HG03097 (cell line): ENCODE measurements around the gene WNK2.
A peak's percentile ranks its signal among the peaks of the same experiment; 100 is the strongest.
"Not testable (repeated sequence)": the region's sequence is repeated elsewhere in the genome, so short reads cannot be mapped to it uniquely, and the experiment has no call there.

Experiments used
- ATAC-seq: cut with Tn5 transposase; IDR thresholded peaks from one replicate; pipeline ENCODE4 v1.9.1; 2021; ENCODE audit not compliant: unreplicated experiment, low FRiP score

Gene WNK2

DNA sequence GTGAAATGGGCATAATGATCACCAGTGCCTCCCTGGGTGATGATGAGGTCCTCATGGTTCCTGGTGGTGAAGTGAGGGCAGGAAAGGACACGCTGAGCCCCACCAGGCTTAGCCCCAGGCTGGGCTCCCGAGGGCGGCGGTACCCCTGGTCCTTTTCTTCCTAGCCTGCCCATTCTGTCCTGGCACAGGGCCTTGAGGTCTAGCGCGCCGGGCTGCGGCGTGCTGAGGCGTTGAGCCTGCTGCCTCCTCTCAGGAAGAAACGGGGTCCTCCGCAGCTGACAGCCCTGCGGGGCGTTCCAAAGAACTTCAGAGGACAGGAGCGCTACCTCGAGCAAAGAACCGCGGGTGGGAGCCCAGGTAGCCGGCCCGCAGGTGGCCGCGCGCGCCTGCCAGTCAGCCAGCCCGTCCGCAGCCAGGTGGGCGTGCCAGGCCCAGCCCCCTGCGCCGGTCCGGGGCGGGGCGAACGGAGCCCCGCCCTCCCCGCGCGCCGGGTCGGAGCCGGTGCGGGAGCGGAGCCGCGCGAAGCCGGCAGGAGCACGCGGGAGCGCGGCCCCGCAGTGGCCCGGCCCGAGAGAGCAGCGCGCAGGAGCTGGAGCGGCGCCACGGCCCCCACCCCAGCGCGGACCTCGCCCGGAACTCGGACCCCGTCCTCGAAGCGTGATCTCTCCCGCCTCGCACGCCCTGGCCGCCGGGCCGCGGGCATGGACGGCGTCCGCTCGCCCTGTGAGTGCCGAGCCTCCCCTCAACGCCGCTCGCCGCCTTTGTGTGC lies at the start of gene WNK2:
WNK2 (plus strand) TSS at position 477 of the 769 bp plus-strand sequence. CDS start 791 bp downstream, outside the sequence.
- ATAC-seq, result no peak

DNA sequence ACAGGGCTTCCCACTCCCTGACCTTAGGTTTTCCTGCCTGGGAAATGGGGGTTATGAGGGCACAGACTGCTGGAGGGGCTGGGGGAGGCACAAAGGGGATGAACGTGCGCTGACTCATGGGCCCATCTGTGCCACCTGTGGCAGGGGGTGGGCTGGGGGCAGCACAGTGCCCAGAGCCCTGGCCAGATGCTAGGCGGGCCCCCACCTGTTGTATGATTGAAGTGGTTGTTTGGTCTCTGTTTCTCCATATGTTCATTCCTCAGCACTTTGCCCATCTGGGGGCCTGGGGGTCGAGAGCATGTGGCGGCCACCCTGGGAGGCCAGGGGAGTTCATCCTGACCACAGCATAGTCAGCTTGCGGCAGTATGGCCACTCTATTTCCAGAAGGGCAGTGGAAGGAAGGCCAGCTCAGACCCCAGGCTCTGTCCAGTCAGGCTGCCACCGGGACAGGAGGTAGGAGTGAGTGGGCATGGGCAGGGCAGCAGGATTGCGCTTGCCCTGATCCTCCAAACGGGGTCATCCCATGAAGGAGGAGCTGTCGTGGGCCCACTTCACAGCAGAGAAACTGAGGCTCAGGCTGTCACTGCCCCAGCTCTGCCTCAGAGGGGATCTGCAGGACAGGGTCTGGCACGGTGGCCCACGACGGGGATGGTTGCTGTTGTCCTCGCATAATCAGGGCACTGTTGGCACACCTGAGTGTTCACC lies 49.0 kb upstream of the WNK2 start:
- ATAC-seq, result no peak

DNA sequence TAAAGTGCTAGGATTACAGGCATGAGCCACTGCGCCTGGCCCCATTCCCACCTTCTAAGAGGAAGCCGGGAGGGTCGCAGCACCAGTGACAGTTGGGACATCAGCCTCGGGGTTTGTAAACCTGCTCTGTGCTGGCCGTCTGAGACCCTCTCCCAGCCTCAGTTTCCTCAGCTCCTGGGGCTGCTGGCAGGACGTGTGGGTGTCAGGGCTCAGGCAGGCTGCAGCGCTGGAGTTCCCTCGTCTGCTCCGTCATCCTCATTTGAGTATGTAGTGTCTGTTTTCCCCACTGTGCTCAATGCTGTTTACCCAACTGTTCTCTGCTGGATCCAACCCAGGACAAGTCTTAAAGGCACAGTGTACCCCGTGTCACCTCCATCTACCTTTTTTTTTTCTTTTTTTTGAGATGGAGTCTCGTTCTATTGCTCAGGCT lies 47.9 kb upstream of the WNK2 start:
- no peak for ATAC-seq

DNA sequence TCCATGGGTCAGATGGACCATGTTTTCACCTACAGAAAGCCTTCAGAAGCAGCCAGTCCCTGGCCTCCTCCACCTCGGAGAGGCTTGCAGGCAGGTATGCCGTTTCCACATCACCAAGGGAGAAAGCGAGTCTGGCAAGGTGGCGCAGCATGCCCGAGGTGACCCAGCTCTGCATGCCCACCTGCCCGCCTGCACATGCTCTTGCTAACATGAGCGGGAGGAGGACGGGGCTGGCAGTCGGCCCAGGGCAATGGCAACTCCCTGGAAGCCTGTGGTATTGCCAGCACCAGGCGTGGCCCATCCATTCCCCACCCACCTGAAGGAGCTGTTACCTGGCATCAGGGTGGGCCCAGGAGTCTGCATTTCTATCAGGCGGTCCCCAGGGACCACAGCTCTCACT lies 46.6 kb upstream of the WNK2 start:
- ATAC-seq, result no peak

DNA sequence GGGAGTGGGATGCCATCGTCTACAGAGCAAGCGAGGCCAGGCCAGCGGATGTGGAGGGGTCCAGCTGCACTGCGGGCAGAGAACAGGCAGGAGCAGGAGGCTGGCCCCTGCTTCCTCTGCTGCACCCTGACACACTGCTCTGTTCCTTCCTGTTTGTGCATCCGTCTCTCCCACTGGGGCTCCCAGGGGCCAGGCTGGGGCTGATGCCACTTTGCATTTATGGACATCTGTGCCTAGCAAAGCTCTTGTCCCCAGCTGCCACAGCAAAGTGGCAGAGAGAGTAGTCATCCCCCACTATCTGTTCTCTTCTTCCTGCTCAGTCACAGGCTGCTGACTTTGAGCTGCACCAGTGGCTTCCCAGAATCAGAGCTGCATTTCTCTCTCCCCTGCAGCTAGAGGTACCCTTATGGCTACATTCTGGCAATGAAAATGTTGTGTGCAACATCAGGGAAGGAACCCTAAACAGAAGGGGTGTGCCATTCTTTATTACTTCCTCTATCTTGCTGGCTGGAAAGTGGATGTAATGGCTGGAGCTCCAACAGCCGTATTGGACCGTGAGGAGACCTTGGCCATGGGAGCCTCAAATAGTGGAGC lies 45.7 kb upstream of the WNK2 start:
- ATAC-seq, result peak; percentile 33

DNA sequence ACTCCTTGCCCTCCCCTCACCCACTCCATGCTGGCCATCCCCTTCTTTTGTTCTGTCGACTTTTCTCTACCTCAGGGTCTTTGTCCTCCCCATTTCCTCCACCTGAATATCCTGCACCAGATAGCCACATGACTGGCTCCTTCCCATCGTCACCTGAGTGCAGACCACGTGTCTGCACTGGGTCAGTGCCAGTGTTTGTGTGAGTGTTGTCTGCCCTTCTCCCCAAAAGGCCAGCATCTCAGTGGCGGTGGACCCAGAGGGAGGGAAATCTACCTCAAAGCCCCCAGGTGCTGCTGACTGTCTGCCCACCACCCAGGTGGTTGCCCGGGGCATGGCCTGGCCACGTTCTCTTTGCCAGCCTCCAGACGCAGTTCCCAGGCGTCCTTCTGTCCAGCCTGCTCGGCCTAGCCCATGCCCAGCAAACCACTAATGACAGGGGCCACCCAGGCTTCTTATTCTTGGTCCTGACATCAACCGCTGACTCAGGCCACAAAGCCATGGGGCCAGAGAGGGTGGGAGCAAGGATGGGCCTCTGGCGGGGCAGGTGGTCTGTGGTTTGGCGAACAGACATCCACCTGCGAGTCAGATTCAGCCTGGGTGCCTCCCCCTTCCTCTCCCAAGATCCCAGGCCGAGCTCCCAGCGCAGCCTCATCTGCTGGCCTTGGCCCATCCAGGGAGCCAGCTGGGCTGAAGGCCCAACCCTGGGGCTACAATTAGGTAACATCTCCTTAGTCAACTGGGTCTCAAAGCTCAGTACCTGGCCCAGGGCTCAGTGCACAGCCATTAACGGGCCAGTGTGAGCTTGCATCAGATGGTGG lies 44.4 kb upstream of the WNK2 start:
- ATAC-seq, result no peak

DNA sequence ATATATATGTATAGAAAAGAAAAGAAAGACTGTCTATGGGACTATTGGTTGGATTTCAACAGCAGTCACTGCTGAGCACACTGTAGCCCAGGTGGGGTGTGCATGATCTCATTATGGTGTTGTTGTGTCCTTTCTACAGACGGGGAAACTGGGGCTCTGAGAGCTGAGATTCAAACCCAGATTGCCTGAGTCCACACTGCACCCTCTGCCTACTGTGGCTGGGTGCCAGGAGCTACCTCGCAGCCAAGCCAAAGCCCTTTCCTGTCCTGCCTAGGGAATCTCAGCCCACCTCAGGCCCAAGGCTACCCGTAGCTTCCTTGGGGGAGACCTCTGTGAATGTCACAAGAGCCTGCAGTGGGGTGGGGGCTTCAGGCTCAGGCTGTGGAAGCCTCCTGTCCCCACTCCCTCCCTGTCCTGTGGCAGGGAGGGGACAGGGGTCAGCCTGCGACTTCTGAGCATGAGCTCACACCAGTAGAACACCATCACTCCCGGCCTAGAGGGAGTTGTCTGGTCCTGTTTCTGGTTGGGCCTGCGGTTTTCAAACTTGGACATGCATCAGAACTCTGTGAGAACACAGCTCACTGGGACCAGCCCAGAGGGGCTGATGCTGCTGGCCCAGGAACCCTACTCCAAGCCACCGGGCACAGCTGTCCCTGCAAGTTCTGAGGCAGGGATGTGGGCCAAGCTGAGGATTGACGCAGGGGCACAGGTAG lies 42.0 kb upstream of the WNK2 start:
- ATAC-seq, result no peak

DNA sequence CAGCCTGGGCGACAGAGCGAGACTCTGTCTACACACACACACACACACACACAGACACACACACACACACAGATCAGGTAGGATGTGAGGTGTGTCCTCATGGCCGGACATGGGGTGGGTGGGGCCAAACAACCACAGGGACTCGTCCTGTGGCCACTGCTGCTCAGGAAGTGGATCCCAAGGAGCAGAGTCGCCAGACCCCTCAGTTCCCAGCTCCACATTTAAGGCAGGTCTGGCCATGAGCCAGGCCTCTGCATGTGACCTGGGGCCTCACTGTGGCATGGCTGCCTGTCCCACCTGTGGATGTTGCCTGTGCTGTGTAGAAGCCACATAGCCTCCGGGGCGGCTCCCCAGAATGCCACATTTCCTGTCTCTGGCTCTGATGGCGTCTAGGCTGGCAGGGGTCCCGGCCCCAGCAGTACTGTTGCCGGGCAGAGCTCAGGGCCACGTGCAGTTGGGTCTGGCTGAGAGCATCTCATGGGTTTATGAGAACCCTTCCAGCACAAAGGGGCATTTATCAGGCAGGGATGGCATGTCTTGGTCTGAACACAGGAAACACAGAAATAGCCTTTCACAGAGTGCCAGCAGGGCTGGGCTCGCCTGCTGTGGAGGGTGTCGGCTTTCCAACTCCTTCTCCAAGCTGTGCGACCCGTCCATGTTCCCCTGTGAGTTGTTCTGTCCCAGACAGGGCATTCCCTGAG lies 40.0 kb upstream of the WNK2 start:
- no peak for ATAC-seq

DNA sequence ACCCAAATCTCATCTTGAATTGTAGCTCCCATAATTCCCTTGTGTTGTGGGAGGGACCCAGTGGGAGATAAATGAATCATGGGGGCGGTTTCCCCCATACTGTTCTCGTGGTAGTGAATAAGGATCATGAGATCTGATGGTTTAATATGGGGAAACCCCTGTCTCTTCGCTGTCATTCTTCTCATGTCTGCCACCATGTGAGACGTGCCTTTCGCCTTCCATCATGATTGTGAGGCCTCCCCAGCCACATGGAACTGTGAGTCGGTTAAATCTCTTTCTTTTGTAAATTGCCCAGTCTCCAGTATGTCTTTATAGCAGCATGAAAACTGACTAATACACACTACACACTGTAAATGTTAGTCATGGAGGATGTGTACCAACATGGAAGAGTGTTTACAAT lies 37.2 kb upstream of the WNK2 start:
- ATAC-seq, result not testable (repeated sequence)

DNA sequence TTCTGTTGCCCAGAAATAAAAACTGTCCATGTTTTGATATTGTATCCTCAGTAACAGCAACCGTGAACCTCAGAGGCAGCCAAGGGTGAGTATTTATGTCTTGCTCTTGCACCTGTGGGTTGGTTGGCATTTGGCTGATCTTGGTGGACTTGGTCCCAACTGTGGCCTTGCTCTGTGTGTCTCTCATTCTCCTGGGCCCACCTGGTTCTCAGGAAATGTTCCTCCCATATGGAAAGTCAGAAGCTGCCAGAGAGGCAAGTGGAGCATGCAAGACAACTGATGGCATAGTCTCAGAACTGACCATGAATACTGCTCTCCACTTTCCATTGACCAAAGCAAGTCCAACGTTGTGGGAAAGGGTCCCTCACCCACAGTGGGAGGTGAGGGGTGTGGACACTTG lies 36.3 kb upstream of the WNK2 start:
- no peak for ATAC-seq

DNA sequence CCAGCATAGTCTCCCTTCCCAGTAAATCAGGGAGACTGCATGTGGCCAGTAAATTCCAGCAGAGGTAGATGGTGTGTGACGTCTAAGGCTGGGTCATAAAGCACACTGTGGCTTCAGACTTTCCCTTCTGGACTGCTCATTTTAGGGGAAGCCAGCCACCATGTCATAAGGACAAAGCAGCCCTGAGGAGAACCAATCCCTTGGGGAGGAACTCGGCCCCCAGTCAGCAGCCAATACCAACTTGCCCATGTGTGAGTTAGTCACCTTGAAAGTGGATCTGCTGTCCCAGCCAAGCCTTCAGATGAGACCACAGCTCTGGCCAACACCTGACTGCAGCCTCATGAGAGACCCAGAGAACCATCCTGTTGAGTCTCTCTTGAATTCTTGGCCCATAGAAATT lies 35.2 kb upstream of the WNK2 start:
- ATAC-seq, result no peak

DNA sequence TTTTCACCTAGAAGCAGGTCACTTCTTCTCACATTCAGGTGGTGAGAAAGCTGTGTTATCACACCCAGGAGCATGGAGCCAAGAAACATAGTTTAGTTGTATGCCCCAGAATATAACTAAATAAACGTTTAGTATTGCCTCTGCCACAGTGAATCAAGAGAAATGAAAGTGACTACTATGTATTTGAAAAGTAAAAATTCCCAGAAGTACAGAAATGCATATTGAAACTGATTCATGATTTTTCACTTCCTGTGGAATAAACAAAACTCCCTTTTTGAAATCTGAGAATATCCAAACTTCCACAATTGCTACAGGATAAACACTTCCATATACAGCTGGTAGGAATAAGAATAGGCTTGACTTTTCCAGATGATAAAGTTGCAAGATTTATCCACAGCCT lies 34.6 kb upstream of the WNK2 start:
- ATAC-seq, result no peak

DNA sequence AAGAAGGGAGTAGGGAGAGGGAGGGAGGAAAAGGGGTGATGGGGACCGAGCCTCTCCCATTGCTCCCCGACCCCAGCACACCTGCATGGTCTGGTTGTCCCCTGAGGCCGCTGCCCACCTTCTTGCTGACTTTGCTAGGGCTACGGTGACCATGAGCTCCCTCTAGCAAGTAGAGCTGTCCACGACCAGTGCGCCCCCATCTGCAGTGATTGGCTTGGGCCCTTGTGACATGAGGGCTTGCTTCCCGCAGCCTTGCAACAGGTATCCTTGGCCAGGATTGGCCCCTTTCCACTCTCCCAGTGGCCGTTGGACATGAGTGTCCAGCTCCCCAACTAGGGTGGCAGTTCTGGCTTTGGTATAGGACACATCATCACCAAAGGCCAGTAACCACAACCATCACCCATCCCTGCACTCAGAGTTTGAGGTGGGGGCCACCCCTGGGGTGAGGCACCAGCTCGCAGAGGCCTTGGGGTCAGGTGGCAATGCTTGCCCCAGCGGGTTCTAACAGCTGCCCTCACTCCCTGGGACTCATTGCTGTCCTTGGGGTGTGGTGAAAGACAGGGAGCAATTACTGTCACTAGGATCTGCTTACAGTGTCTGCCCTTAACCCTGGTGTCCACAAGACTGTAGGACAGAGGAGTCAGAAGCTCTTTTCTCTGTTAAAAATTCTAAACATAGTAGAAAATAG lies 32.7 kb upstream of the WNK2 start:
- no peak for ATAC-seq

DNA sequence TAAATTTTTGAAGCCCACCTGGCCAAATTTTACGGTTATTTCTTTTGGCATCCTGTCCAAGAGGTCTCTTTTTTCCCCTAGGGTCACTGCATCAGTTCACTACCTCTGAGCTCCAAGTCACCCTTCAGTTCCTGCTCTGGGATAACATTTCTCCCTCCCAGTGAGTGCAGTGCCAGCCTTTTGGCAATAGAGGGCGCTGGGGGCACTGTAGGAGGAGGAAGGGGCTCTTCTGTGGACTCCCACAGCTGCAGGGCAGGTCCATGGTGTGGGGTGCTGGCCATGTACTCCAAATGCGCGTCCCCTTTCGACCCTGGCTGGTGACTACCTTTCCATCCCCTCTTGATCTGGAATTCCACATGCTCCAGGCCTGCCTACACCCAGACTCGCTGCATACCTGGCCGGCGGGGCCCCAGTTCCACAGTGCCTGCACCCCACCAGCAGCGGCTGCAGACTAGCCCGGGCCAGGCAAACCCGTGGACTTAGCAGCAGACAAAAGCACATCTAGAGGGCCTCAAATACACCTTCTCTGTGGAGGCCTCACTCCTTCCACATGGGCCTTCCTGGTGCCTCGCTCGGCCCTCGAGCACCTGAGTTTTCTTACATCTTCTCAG lies 29.5 kb upstream of the WNK2 start:
- no peak for ATAC-seq

DNA sequence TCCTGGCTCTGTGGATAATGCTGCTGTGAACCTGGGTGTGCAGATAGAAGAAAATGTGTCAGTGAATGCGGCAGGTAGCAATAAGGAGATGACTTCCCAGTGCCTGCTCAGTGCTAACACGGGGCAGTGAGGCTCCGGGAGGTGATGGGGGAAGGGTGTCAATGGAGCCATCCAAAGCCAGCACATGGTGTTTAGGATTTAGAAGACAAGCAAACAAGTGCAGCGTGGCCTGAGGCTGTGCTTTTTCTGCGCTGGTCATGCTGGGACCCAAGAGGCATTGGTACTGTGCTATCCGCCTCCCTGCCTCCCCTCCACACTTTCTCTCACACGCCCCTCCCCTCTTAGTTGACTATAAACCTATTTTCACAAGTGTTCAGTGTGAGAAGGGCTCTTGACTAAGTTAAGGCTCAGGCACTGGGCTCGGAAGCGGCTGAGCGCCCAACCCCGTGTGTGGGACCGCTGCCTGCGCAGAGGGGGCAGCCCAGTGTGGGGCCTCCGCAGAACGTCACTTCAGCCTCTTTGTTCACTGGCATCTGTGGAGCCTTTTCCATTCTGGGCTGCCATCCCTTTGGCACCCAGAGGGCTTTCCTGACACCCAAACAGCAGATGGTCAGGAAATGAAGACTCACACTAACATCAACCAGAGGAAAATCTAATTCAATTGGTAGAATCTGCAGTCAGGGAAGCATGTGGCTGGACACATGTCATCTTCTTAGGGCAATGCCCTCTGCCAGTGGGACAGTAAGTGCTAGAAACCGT lies 28.0 kb upstream of the WNK2 start:
- ATAC-seq, result no peak

DNA sequence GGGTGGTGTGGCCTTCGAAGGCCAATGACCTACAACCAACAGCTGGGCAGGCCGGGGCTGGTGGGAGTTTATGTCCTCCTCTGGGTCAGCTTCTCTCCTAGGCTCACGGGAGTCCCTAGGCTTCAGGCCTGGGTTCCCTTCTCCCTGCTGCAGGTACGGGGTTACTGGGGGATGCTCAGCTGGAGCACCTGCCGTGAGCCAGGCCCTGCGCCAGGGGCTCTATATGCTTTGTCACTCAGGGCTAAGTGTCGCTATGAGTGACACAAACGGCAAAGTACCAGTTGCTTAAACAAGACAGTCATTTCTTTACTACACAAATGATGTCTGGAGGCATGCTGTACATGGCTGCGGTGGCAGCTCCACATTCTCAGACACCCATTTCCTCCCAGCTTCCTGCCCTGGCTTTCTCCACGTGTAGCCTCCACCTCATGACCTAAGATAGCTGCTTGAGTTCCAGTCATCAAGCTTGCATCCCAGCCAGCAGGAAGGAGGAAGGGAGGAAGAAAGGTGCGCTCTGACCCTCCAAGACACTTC lies 27.4 kb upstream of the WNK2 start:
- no peak for ATAC-seq

DNA sequence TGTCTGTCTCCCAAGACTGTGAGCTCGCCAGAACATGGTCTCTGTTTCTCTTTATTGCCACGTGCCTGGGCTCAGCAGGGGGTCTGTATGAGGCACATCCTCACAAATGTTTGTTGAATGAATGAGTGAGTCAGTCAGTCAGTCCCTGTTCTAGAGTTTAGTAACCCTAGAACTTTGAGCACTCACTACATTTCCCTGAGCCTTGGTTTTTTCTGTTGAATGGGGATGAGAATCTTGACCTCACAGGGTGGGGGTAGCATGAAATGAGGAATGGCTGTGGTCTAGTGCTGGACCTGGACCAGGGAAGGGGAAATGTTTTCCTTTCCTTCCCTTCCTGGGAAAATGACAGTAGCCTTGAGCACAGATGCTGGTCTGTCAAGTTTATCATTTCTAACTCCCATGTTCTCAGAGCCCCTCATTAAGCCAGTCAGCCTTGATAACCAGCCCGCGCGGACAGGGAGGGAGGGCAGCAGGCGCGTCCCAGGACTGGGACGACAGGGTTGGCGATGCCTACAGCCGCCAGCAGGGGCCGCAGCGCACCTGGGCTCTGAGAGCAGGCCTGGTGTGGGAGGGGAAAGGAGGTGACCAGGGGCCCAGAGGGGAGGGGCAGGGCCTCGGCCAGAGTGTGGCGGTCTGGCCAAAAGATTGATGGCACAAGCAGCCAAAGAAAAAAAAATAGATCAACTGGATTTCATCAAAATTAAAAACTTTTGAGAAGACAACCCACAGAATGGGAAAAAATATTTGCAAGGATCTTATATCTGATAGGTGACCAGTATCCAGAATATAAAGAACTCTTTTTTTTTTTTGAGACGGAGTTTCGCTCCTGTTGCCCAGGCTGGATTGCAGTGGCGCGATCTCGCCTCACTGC lies 24.1 kb upstream of the WNK2 start:
- ATAC-seq, result peak; percentile 59
